Measurements from ENCODE around the gene RPS6KA4. TPM values are rescaled to one million over a fixed set of nuclear protein-coding genes. Genes with fewer than 3 reads are reported as not detected.
A peak's percentile ranks its signal among the peaks of the same experiment; 100 is the strongest.

Gene RPS6KA4
- total and polyA plus RNA-seq, 2 of the 13 experiments (the other 11 are each of a cell fraction or from before 2014, with no cell fraction given) = 8.9 to 14.2 TPM

DNA sequence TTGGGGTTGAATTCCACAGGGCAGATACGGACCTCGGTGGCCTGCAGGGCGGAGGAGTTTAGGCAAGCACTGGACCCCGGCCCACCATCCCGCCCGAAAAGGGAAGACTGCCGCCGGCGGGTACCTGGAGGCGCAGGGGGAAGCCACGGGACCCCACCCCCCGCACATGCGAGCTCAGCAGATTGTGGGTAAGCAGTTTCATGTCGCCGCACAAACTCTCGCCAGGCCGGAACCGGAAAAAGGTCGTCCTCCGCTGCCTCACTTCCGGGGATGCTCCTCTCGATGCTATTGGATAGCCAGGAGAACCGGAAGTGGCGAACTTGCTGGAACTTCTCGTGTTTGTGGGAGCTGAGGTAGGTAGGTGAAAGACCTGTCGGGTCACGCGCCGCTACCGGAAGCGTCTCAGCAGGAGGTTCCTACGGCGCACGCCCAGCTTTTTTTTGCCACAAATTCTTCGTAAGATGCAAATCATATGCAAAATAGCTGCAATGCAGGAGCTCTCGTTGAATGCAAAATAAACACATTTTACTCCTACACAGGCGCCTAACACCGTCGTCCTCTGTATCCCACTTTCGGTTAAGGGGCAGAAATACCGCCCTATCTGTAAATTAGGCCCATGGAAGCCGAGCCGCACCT is 41.5 kb upstream of the RPS6KA4 start, which contains the start of gene TRMT112 (continued):
- TF ChIP-seq NCOR1 (IDR thresholded peaks at IDR 0.05; ENCODE audit: borderline replicate concordance, low read length) (peak; percentile 69; the same call in 1 of the 2 replicates), SMAD3 (CRISPR knock-in tag; IDR thresholded peaks at IDR 0.05) (peak; percentile 33; the same call in 1 of the 2 replicates), FLYWCH1 (CRISPR knock-in tag; IDR thresholded peaks at IDR 0.05) (peak; percentile 73; the same call in 1 of the 2 replicates), ZKSCAN5 (CRISPR knock-in tag; IDR thresholded peaks at IDR 0.05) (no peak), ZNF660 (CRISPR knock-in tag; IDR thresholded peaks at IDR 0.05; ENCODE audit: borderline replicate concordance, low read depth) (no peak), SIN3A (IDR thresholded peaks at IDR 0.05; ENCODE audit: borderline replicate concordance, low read depth, low read length) (no peak), ZNF782 (CRISPR knock-in tag; IDR thresholded peaks at IDR 0.05; ENCODE audit: borderline replicate concordance) (no peak), SNAPC2 (CRISPR knock-in tag; IDR thresholded peaks at IDR 0.05) (peak; percentile 100), NAIF1 (CRISPR knock-in tag; IDR thresholded peaks at IDR 0.05; ENCODE audit: borderline replicate concordance) (no peak; the same call in 1 of the 2 replicates)
- TF ChIP-seq, protein P1, sequence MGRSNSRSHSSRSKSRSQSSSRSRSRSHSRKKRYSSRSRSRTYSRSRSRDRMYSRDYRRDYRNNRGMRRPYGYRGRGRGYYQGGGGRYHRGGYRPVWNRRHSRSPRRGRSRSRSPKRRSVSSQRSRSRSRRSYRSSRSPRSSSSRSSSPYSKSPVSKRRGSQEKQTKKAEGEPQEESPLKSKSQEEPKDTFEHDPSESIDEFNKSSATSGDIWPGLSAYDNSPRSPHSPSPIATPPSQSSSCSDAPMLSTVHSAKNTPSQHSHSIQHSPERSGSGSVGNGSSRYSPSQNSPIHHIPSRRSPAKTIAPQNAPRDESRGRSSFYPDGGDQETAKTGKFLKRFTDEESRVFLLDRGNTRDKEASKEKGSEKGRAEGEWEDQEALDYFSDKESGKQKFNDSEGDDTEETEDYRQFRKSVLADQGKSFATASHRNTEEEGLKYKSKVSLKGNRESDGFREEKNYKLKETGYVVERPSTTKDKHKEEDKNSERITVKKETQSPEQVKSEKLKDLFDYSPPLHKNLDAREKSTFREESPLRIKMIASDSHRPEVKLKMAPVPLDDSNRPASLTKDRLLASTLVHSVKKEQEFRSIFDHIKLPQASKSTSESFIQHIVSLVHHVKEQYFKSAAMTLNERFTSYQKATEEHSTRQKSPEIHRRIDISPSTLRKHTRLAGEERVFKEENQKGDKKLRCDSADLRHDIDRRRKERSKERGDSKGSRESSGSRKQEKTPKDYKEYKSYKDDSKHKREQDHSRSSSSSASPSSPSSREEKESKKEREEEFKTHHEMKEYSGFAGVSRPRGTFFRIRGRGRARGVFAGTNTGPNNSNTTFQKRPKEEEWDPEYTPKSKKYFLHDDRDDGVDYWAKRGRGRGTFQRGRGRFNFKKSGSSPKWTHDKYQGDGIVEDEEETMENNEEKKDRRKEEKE (IDR thresholded peaks at IDR 0.05) = no peak
- TF ChIP-seq, protein P2, sequence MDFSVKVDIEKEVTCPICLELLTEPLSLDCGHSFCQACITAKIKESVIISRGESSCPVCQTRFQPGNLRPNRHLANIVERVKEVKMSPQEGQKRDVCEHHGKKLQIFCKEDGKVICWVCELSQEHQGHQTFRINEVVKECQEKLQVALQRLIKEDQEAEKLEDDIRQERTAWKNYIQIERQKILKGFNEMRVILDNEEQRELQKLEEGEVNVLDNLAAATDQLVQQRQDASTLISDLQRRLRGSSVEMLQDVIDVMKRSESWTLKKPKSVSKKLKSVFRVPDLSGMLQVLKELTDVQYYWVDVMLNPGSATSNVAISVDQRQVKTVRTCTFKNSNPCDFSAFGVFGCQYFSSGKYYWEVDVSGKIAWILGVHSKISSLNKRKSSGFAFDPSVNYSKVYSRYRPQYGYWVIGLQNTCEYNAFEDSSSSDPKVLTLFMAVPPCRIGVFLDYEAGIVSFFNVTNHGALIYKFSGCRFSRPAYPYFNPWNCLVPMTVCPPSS (IDR thresholded peaks at IDR 0.05) = no peak
- TF ChIP-seq, protein P3, sequence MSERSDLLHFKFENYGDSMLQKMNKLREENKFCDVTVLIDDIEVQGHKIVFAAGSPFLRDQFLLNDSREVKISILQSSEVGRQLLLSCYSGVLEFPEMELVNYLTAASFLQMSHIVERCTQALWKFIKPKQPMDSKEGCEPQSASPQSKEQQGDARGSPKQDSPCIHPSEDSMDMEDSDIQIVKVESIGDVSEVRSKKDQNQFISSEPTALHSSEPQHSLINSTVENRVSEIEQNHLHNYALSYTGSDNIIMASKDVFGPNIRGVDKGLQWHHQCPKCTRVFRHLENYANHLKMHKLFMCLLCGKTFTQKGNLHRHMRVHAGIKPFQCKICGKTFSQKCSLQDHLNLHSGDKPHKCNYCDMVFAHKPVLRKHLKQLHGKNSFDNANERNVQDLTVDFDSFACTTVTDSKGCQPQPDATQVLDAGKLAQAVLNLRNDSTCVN (CRISPR knock-in tag; IDR thresholded peaks at IDR 0.05; ENCODE audit: borderline replicate concordance) = no peak; the same call in 1 of the 2 replicates
- TF ChIP-seq, protein P4, sequence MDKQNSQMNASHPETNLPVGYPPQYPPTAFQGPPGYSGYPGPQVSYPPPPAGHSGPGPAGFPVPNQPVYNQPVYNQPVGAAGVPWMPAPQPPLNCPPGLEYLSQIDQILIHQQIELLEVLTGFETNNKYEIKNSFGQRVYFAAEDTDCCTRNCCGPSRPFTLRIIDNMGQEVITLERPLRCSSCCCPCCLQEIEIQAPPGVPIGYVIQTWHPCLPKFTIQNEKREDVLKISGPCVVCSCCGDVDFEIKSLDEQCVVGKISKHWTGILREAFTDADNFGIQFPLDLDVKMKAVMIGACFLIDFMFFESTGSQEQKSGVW (CRISPR knock-in tag; IDR thresholded peaks at IDR 0.05; ENCODE audit: borderline replicate concordance) = no peak
- TF ChIP-seq, protein P5, sequence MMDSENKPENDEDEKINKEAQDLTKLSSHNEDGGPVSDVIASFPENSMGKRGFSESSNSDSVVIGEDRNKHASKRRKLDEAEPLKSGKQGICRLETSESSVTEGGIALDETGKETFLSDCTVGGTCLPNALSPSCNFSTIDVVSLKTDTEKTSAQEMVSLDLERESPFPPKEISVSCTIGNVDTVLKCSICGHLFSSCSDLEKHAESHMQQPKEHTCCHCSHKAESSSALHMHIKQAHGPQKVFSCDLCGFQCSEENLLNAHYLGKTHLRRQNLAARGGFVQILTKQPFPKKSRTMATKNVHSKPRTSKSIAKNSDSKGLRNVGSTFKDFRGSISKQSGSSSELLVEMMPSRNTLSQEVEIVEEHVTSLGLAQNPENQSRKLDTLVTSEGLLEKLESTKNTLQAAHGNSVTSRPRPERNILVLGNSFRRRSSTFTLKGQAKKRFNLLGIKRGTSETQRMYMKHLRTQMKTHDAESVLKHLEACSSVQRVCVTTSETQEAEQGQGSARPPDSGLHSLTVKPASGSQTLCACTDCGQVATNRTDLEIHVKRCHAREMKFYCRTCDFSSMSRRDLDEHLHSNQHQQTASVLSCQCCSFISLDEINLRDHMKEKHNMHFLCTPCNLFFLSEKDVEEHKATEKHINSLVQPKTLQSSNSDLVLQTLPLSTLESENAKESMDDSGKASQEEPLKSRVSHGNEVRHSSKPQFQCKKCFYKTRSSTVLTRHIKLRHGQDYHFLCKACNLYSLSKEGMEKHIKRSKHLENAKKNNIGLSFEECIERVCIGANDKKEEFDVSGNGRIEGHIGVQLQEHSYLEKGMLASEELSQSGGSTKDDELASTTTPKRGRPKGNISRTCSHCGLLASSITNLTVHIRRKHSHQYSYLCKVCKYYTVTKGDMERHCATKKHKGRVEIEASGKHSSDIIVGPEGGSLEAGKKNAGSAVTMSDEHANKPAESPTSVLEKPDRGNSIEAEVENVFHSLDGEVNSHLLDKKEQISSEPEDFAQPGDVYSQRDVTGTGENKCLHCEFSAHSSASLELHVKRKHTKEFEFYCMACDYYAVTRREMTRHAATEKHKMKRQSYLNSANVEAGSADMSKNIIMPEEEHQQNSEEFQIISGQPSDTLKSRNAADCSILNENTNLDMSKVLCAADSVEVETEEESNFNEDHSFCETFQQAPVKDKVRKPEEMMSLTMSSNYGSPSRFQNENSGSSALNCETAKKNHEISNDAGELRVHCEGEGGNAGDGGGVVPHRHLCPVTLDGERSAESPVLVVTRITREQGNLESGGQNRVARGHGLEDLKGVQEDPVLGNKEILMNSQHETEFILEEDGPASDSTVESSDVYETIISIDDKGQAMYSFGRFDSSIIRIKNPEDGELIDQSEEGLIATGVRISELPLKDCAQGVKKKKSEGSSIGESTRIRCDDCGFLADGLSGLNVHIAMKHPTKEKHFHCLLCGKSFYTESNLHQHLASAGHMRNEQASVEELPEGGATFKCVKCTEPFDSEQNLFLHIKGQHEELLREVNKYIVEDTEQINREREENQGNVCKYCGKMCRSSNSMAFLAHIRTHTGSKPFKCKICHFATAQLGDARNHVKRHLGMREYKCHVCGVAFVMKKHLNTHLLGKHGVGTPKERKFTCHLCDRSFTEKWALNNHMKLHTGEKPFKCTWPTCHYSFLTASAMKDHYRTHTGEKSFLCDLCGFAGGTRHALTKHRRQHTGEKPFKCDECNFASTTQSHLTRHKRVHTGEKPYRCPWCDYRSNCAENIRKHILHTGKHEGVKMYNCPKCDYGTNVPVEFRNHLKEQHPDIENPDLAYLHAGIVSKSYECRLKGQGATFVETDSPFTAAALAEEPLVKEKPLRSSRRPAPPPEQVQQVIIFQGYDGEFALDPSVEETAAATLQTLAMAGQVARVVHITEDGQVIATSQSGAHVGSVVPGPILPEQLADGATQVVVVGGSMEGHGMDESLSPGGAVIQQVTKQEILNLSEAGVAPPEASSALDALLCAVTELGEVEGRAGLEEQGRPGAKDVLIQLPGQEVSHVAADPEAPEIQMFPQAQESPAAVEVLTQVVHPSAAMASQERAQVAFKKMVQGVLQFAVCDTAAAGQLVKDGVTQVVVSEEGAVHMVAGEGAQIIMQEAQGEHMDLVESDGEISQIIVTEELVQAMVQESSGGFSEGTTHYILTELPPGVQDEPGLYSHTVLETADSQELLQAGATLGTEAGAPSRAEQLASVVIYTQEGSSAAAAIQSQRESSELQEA (CRISPR knock-in tag; IDR thresholded peaks at IDR 0.05; ENCODE audit: not compliant biosample characterization) = no peak
